ENCODE measurements around the gene GGT5.
A peak's percentile ranks its signal among the peaks of the same experiment; 100 is the strongest.
"Not testable (repeated sequence)": the region's sequence is repeated elsewhere in the genome, so short reads cannot be mapped to it uniquely, and the experiment has no call there.

The GGT5 gene

GRCh38 chr22:24232725-24233124 is 12.2 kb downstream of the GGT5 start:
- no peak for DNase-seq (ENCODE audit: low read depth)

DNA sequence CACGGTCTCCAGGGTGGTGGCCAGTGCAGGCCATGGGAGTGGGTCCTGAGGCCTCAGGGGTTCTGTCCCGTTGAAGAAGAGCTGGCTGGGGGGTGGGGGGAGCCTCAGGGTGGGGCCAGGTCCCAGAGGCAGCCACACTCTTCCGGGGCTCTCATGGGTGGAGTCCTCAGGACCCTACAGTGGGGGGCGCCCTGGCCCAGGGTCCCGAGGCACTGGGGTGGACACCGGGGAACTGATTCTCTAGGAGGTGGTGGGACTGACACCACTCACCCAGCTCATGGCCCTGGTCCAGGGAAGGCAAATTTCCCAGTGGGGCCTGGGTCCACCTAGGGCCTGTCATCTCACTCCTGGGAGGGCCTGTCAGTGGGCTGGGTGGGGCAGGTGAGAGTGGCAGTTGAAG is 12.8 kb downstream of the GGT5 start:
- no peak for DNase-seq (ENCODE audit: low read depth)

- DNase-seq (ENCODE audit: low read depth) = no peak
Observed at GRCh38 chr22:24231706-24232105, 13.2 kb downstream of the GGT5 start.

- peak; percentile 62 for DNase-seq (ENCODE audit: low read depth)
Observed at GRCh38 chr22:24230911-24231656, 13.8 kb downstream of the GGT5 start.

- no peak for DNase-seq (ENCODE audit: low read depth)
Observed at GRCh38 chr22:24225951-24226350, 18.9 kb downstream of the GGT5 start.

DNA sequence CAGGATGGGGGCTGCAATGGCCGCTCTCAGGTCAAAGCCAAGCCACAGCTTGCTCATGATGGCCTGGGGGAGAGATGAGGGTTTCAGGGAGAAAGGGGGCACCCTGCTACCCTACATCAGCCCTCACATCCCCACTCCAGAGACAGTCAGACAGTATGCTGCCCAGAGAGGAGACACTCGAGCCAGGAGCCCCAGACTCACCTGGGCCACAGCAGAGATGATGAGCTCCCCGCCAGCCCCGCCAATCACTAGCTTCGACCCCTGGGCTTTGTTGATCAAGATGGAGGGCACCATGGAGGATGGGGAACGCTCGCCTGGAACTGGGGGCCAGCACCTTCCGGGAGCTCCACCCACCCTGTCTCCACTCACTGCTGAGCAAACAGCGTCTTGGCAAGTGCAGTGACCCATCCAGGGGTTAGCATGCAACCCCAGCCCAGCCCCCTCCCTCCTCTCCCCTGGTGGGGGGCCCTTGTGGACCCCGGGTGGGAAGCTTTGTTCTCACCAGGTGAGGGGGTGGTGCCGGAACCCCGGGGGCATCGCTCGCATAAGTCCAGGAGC is 19.8 kb downstream of the GGT5 start:
- DNase-seq (ENCODE audit: low read depth) = no peak

DNA sequence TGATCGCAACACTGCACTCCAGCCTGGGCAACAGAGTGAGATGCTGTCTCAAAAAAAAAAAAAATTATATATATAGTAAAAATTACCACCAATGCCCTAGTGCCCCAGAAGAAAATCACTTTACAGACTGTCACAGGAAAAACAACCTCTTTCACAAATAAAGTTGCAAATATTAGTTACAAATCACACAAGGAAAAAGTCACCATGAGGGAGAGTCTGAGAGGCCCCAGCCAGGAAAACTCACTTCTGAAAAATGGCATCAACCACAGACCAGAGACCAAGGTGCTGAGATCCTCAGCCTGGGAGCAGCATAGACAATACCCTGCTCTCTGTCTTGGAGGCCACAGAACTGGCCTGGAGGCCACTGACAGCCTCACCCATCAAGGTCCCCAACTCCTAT is 20.4 kb downstream of the GGT5 start:
- no peak for DNase-seq (ENCODE audit: low read depth)

DNA sequence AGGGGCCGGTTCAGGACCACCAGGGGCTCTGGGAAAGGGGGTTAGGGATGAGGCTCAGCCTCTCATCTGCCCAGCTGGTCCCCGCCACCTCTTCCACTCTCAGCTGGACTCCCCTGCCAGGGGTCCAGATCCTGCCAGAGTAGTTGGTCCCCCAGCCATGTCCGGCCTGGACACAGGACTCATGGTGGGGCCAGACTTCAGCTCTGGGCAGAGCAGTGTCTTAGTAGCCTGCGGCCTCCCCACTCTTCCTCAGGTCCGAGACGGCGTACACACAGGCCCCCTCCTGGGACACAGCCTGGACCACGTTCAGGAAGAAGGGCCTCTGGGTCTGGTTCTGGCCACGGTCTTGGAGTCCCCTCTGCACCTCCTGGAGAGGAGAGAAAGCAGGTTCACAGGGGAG is 25.1 kb downstream of the GGT5 start:
- DNase-seq (ENCODE audit: low read depth) = no peak

GRCh38 chr22:24217384-24217783 is 27.5 kb downstream of the GGT5 start:
- no peak for DNase-seq (ENCODE audit: low read depth)

DNA sequence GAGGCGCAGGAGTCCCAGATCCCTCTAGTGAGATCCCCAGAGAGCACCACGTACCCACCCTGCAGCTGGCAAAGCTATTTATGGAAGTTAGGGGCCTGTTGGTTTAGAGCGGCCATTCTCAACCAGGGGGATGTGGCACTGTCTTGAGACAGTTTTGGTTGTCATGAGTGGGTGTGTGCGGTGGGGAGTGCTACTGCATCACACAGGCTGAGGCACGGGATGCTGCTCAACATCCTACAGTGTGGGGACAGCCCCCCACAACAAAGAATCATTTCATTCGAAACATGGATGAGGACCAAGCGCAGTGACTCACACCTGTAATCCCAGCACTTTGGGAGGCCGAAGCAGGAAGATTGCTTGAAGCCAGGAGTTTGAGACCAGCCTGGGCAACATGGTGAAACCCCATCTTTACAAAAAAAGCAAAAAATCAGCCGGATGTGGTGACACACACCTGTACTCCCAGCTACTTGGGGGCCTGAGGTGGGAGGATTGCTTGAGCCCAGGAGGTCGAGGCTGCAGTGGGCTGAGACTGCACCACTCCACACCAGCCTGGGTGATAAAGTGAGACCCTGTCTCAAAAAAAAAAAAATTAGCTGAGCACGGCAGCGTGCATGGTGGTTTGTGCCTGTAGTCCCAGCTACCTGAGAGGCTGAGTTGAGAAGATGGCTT is 28.2 kb downstream of the GGT5 start:
- DNase-seq (ENCODE audit: low read depth) = no peak

DNA sequence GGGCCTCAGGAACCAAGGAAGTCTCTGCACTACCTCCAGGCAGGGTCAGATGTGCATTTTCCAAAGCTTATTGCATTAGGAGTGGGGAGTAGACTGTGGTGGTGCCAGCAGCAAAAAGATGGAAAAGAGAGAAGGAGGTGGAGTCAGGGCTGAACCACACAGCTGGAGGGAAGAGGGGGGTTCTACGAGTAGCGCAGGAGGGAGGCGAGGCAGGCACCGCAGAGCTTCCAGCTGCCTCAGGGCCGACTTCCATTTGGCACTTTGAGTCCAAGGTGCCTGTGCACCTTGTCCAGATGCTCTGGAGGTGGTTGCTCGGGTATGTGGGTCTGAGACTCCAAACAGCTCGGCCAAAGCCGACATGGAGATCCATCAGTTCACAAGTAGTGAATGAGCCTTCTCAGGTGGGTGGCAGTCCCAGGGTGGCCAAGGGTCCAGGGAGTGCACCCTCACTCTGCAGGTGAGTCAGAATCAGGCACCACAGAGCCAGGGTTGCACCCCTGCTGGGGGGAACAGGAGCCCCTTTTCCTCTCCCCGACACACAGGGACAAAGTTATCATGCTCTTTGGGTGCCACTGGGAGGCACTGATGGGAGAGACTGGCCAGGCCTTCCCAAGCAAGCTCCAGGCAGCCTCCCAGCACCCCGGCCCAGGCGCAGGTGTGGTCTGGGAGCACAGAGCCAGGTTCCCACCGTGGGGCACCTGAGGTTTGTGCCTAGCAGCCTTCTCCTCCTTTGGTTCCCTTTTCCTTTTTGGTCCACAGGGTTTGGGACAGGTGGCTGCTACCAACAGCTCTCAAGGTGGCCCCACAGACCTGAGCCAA is 30.2 kb downstream of the GGT5 start:
- DNase-seq (ENCODE audit: low read depth) = no peak

DNA sequence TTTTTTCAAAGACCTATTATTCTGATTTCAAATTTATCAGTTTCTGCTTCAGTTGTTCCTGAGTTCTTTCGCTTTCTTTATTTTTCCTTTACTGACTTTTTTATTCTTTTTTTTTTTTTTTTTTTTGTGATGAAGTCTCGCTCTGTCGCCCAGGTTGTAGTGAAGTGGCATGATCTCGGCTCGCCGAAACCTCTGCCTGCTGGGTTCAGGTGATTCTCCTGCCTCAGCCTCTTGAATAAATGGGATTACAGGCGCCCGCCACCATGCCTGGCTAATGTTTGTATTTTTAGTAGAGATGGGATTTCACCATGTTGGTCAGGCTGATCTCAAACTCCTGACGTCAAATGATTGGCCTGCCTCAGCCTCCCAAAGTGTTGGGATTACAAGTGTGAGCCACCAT is 31.8 kb downstream of the GGT5 start:
- DNase-seq (ENCODE audit: low read depth) = not testable (repeated sequence)

GRCh38 chr22:24211716-24212115 is 33.2 kb downstream of the GGT5 start:
- DNase-seq (ENCODE audit: low read depth) = not testable (repeated sequence)

GRCh38 chr22:24210409-24210808 is 34.5 kb downstream of the GGT5 start:
- DNase-seq (ENCODE audit: low read depth) = not testable (repeated sequence)

- DNase-seq (ENCODE audit: low read depth) = no peak
Observed at GRCh38 chr22:24209687-24210086, 35.2 kb downstream of the GGT5 start.

DNA sequence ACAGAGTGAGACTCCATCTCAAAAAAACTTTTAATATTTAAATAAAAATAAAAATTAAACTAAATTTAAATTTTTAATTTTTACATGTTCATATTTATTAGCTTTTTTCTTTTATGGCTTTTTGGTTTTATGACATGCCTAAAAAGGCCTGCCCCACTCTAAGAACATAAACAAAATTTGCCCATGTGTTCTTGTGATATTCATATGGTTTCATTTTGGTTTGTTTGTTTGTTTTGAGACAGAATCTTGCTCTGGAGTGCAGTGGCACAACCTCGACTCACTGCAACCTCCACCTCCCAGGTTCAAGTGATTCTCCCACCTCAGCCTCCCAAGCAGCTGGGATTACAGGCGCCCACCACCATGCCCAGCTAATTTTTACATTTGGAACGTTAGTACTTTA is 35.9 kb downstream of the GGT5 start:
- DNase-seq (ENCODE audit: low read depth) = no peak

DNA sequence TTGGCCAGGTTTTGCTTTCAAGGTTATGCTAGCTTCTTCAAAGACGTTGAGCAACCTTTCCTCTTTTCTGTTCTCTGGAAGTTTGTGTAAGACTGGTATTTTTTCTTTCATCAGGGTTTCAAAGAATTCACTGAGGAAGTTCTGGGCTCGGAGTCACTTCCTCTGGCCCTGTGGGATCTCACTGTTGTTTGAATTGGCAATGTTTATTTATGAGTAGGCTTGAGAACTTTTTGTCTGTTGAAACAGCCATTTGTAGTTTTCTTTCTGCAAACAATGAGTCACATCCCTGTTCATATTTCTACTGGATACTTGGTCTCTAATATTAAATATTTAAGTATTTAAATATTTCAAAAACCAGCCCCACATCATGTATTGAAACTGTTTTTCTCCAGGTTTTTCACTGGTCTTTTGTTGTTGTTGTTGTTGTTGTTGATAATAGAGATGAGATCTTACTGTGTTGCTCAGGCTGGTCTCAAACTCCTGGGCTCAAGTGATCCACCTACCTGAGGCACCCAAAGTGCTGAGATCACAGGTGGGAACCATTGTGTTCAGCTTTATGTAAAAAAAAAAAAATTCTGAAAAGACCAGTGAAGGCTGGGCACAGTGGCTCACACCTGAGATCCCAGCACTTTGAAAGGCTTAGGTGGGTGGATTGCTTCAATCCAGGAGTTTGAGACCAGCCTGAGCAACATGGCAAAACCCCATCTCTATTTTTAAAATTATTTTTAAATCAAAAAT is 36.7 kb downstream of the GGT5 start:
- DNase-seq (ENCODE audit: low read depth) = no peak

- DNase-seq (ENCODE audit: low read depth) = no peak
Observed at GRCh38 chr22:24207264-24208011, 37.4 kb downstream of the GGT5 start.

- DNase-seq (ENCODE audit: low read depth) = not testable (repeated sequence)
Observed at GRCh38 chr22:24206460-24207263, 38.2 kb downstream of the GGT5 start.
